ENCODE measurements around the gene VAMP8. TPM values are rescaled to one million over a fixed set of nuclear protein-coding genes. Genes with fewer than 3 reads are reported as not detected.

VAMP8 gene
- total and polyA plus RNA-seq, 10 of the 15 experiments (the other 5 are each of a cell fraction or from before 2014, with no cell fraction given), result 93.6 to 744 (median 217) TPM

- DNase-seq (ENCODE audit: low read depth, low spot score), result no peak
- ChIA-PET POLR2A (interaction anchor here (0.6 to 2.8 kb wide), 7 partner anchors 9 to 421 kb away, joined by 3 to 12 read pairs (median 5); partner anchors contain the start of genes GGCX, MAT2A and SH2D6), CTCF (interaction anchor here (0.5 to 10.4 kb wide), 7 partner anchors 8 to 1214 kb away, joined by 3 to 336 read pairs (median 4); partner anchors contain the start of genes MAT2A and SH2D6), SMC1A (ENCODE audit: uncharacterized antibody, unreplicated experiment) (interaction anchor here (1.0 to 6.3 kb wide), 8 partner anchors 9 to 164 kb away, joined by 3 to 201 read pairs (median 4); partner anchors contain the start of genes MAT2A and SH2D6), RAD21 (ENCODE audit: unreplicated experiment) (interaction anchor here (0.9 to 7.7 kb wide), 6 partner anchors 8 to 157 kb away, joined by 3 to 179 read pairs (median 3); partner anchors contain the start of genes GGCX and SH2D6)
- Histone ChIP-seq H4K20me1 (ENCODE audit: control insufficient read depth, insufficient read depth) (no peaks in the 10 kb centered on the region), H3K9ac (ENCODE audit: control insufficient read depth, insufficient read depth, low read length) (no peak overlapping the region), H3K4me2 (ENCODE audit: control insufficient read depth, insufficient read depth) (no peak overlapping the region), H3K27ac (ENCODE audit: control insufficient read depth, insufficient read depth) (no peak overlapping the region), H3K27me3 (replicated peaks in 1 of 2; ENCODE audit: control insufficient read depth in 2 of 2, insufficient read depth in 2 of 2, low read length in 1 of 2) (no peaks in the 10 kb centered on the region), H3K9me3 (replicated peaks; ENCODE audit: control insufficient read depth, insufficient read depth, low read length) (no peaks in the 10 kb centered on the region), H3K36me3 (ENCODE audit: control insufficient read depth in 2 of 2, insufficient read depth in 2 of 2, low read length in 1 of 2) (peaks cover 8 to 26% of the 10 kb centered on the region in 2 experiments), H3K4me3 (no peak overlapping the region), H3K79me2 (ENCODE audit: control insufficient read depth, insufficient read depth, low read length) (no peaks in the 10 kb centered on the region), H3K4me1 (ENCODE audit: control insufficient read depth, insufficient read depth, low read length) (no peaks in the 10 kb centered on the region), H2AFZ (ENCODE audit: control insufficient read depth, low read depth, low read length) (no peak overlapping the region)
- no peak for ATAC-seq
- no peak for FAIRE-seq
- TF ChIP-seq TAF1 (IDR thresholded peaks at IDR 0.05; ENCODE audit: borderline replicate concordance, low read depth, low read length) (no peak), YBX1 (IDR thresholded peaks at IDR 0.05) (no peak), GATAD2B (conservative IDR thresholded peaks at IDR 0.05; ENCODE audit: low read depth) (no peak), ZNF274 (IDR thresholded peaks at IDR 0.05; ENCODE audit: insufficient read depth, insufficient read length) (no peak), MXI1 (IDR thresholded peaks at IDR 0.05; ENCODE audit: low read depth, low read length) (no peak), EGR1 (IDR thresholded peaks at IDR 0.05; ENCODE audit: borderline replicate concordance in 1 of 2, low read depth in 2 of 2, low read length in 2 of 2) (no peak), STAT3 (IDR thresholded peaks at IDR 0.05; ENCODE audit: low read depth, low read length) (no peak), NR2F1 (conservative IDR thresholded peaks at IDR 0.05) (no peak), DPF2 (IDR thresholded peaks at IDR 0.05) (no peak), SMARCA5 (IDR thresholded peaks at IDR 0.05) (no peak), NFXL1 (IDR thresholded peaks at IDR 0.05; ENCODE audit: borderline replicate concordance) (no peak), EP300 (IDR thresholded peaks at IDR 0.05; ENCODE audit: borderline replicate concordance in 1 of 2, control insufficient read depth in 1 of 2, low read depth in 2 of 2, low read length in 2 of 2) (no peak), MYC (IDR thresholded peaks at IDR 0.05; ENCODE audit: insufficient read depth, insufficient read length, insufficient replicate concordance, low read length, severe bottlenecking) (no peak), FOXK2 (IDR thresholded peaks at IDR 0.05) (no peak), RAD51 (IDR thresholded peaks at IDR 0.05) (no peak), POU2F2 (IDR thresholded peaks at IDR 0.05; ENCODE audit: borderline replicate concordance, low read depth, low read length) (no peak), ZNF217 (IDR thresholded peaks at IDR 0.05) (no peak), TBL1XR1 (IDR thresholded peaks at IDR 0.05; ENCODE audit: low read depth, low read length) (no peak)
- TF ChIP-seq, protein P1, sequence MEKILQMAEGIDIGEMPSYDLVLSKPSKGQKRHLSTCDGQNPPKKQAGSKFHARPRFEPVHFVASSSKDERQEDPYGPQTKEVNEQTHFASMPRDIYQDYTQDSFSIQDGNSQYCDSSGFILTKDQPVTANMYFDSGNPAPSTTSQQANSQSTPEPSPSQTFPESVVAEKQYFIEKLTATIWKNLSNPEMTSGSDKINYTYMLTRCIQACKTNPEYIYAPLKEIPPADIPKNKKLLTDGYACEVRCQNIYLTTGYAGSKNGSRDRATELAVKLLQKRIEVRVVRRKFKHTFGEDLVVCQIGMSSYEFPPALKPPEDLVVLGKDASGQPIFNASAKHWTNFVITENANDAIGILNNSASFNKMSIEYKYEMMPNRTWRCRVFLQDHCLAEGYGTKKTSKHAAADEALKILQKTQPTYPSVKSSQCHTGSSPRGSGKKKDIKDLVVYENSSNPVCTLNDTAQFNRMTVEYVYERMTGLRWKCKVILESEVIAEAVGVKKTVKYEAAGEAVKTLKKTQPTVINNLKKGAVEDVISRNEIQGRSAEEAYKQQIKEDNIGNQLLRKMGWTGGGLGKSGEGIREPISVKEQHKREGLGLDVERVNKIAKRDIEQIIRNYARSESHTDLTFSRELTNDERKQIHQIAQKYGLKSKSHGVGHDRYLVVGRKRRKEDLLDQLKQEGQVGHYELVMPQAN (conservative IDR thresholded peaks at IDR 0.05), result no peak
- TF ChIP-seq, protein P2, sequence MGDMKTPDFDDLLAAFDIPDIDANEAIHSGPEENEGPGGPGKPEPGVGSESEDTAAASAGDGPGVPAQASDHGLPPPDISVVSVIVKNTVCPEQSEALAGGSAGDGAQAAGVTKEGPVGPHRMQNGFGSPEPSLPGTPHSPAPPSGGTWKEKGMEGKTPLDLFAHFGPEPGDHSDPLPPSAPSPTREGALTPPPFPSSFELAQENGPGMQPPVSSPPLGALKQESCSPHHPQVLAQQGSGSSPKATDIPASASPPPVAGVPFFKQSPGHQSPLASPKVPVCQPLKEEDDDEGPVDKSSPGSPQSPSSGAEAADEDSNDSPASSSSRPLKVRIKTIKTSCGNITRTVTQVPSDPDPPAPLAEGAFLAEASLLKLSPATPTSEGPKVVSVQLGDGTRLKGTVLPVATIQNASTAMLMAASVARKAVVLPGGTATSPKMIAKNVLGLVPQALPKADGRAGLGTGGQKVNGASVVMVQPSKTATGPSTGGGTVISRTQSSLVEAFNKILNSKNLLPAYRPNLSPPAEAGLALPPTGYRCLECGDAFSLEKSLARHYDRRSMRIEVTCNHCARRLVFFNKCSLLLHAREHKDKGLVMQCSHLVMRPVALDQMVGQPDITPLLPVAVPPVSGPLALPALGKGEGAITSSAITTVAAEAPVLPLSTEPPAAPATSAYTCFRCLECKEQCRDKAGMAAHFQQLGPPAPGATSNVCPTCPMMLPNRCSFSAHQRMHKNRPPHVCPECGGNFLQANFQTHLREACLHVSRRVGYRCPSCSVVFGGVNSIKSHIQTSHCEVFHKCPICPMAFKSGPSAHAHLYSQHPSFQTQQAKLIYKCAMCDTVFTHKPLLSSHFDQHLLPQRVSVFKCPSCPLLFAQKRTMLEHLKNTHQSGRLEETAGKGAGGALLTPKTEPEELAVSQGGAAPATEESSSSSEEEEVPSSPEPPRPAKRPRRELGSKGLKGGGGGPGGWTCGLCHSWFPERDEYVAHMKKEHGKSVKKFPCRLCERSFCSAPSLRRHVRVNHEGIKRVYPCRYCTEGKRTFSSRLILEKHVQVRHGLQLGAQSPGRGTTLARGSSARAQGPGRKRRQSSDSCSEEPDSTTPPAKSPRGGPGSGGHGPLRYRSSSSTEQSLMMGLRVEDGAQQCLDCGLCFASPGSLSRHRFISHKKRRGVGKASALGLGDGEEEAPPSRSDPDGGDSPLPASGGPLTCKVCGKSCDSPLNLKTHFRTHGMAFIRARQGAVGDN (IDR thresholded peaks at IDR 0.05), result no peak
- in situ Hi-C loops (cut with MboI), result no loop called here
- no TSS peak for BruUV-seq (replicated peaks)
- WGBS (ENCODE audit: insufficient coverage, insufficient replicate concordance, low lambda C conversion rate, missing lambda C conversion rate), result 94% methylated on average over 2 of the region's 2 CpGs
- intact Hi-C loops (cut with micrococcal nuclease; ENCODE audit: unreplicated experiment), result no loop called here
Observed at GRCh38 chr2:85548608-85548900, 28.8 kb upstream of the VAMP8 start.

All from GM12878 (cell line).